HepG2 (cell line): ENCODE results near the gene AMZ1. TPM values are rescaled to one million over a fixed set of nuclear protein-coding genes. Genes with fewer than 3 reads are reported as not detected.

Experiments used
- ARNTL ChIP-seq: sonication (generic); formaldehyde crosslinking; IDR thresholded peaks from 2 replicates; pipeline ENCODE4 v1.4.0; 2020; ENCODE audit warnings: mild to moderate bottlenecking, missing genetic modification reagents
- CCDC6 ChIP-seq: sonication (generic); formaldehyde crosslinking; IDR thresholded peaks from 2 replicates; pipeline ENCODE4 v1.8.1; 2022; ENCODE audit warnings: mild to moderate bottlenecking, missing genetic modification reagents, moderate library complexity
- ELF3 ChIP-seq: IDR thresholded peaks from 2 replicates; pipeline ENCODE4 v1.6.1; 2016; ENCODE audit warnings: missing genetic modification reagents, missing compliant biosample characterization
- FOXK2 ChIP-seq: fragments of 450-650 bp; IDR thresholded peaks from 2 replicates; pipeline ENCODE4 v1.6.1; 2016
- GZF1 ChIP-seq: sonication (generic); formaldehyde crosslinking; IDR thresholded peaks from 2 replicates; pipeline ENCODE4 v1.5.1; 2020; ENCODE audit warnings: mild to moderate bottlenecking, missing genetic modification reagents
- KAT7 ChIP-seq: IDR thresholded peaks from 2 replicates; pipeline ENCODE4 v1.6.1; 2018; ENCODE audit warnings: borderline replicate concordance, missing compliant biosample characterization
- KMT2A ChIP-seq: sonication (generic); formaldehyde crosslinking; IDR thresholded peaks from 2 replicates; pipeline ENCODE4 v1.4.0; 2020; ENCODE audit warnings: missing genetic modification reagents
- MBNL3 ChIP-seq: fragments of 250-450 bp; sonication (Bioruptor Pico); conservative IDR thresholded peaks from 2 replicates; pipeline ENCODE4 v1.8.0; 2022; ENCODE audit warnings: mild to moderate bottlenecking, inconsistent platforms
- NR3C1 ChIP-seq: sonication (generic); formaldehyde crosslinking; IDR thresholded peaks from 2 replicates; pipeline ENCODE4 v1.4.0; 2020; ENCODE audit warnings: missing genetic modification reagents
- ZC3H13 ChIP-seq: sonication (generic); formaldehyde crosslinking; IDR thresholded peaks from 2 replicates; pipeline ENCODE4 v1.8.1; 2023; ENCODE audit warnings: mild to moderate bottlenecking, missing genetic modification reagents, moderate library complexity
- ZFX ChIP-seq: sonication (generic); formaldehyde crosslinking; IDR thresholded peaks from 2 replicates; pipeline ENCODE4 v1.4.0; 2020; ENCODE audit warnings: mild to moderate bottlenecking, low read depth, missing genetic modification reagents, moderate library complexity
- ZNF737 ChIP-seq: sonication (generic); formaldehyde crosslinking; IDR thresholded peaks from 2 replicates; pipeline ENCODE4 v1.5.0; 2020; ENCODE audit warnings: missing genetic modification reagents, mild to moderate bottlenecking, borderline replicate concordance
- polyA plus RNA-seq, 8 experiments: library from polyadenylated mRNA; depleted of rRNA in 3 of 8; stranded (reverse) in 7 of 8; unstranded in 1 of 8; fragments of >200 nt; fragmentation: Illumina TruSeq in 4 of 8; extraction: Trizol in 4 of 8; gene quantifications; 2 replicates each; pipeline versions ENCODE4 v1.2.1 to v1.2.3, GENCODE V29; 2011 to 2016; ENCODE audit warnings: low read depth in 4 of 8, missing spikeins in 1 of 8, mixed read lengths in 1 of 8; ENCODE audit not compliant: insufficient read depth in 1 of 8
- total RNA-seq, 5 experiments: library from RNA; depleted of rRNA; stranded (reverse); fragments of >200 nt; fragmentation: Illumina TruSeq; extraction: Trizol; gene quantifications; 2 replicates each; pipeline ENCODE4 v1.2.3, GENCODE V29; 2016; ENCODE audit warnings: low read depth in 1 of 5
- TF ChIP-seq, protein P1 (sequence below): sonication (generic); formaldehyde crosslinking; IDR thresholded peaks from 2 replicates; pipeline ENCODE4 v1.4.0; 2020; ENCODE audit warnings: mild to moderate bottlenecking, missing genetic modification reagents
- TF ChIP-seq, protein P2 (sequence below): sonication (generic); IDR thresholded peaks from 2 replicates; pipeline ENCODE4 v1.6.1; 2016; ENCODE audit warnings: low read depth, borderline replicate concordance
- TF ChIP-seq, protein P3 (sequence below): IDR thresholded peaks from 2 replicates; pipeline ENCODE4 v1.6.1; 2018; ENCODE audit warnings: missing genetic modification reagents
- TF ChIP-seq, protein P4 (sequence below): sonication (generic); formaldehyde crosslinking; IDR thresholded peaks from 2 replicates; pipeline ENCODE4 v1.8.1; 2022; ENCODE audit warnings: mild to moderate bottlenecking, missing genetic modification reagents
- TF ChIP-seq, protein P5 (sequence below): sonication (generic); formaldehyde crosslinking; IDR thresholded peaks from 2 replicates; pipeline ENCODE4 v1.5.1; 2020; ENCODE audit warnings: mild to moderate bottlenecking, moderate library complexity, missing genetic modification reagents
- TF ChIP-seq, protein P6 (sequence below): IDR thresholded peaks from 2 replicates; pipeline ENCODE4 v1.6.1; 2012; ENCODE audit warnings: low read length, improper control_type of control experiment

AMZ1 gene
- total and polyA plus RNA-seq, 2 of the 13 experiments (the other 11 are each of a cell fraction or from before 2014, with no cell fraction given): 0.03 TPM; not detected in 1

DNA sequence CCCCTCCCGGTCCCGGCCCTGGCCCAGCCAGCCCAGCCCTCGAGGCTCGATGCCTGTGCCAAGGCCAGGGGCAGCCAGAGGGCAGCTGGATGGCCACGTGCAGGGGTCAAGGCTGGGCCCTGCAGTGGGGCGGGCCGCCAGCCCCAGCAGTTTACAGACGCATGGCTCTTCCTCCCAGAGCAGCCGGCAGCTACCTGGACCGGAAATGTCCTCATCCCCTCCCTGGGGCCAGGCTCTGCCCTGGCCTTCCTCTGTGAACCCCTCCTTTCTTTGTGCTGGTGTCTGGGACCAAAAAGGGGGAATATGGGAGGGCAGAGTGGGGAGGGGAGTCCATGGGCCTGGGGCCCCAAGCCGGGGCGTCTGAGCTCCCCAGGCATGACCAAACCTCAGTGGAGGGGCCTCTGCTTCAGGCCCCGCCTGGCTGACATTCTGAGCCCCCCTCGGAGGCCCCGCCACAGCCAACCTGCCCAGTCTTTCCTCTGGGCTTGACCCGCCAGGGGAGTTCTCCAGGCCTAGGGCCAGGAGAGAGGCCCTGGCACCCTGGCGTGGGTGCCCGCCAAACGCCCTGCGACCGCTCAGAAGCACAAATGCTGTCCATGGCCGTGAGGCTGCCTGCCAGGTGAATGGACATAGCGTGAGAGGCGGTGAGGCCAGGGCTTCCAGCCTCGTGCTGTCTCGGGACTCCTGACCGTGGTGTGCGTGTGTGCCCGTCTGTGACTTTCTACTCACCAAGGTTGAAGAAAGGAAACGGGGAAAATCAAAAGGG lies 24.7 kb upstream of the AMZ1 start (continued):
- TF ChIP-seq, protein P1, sequence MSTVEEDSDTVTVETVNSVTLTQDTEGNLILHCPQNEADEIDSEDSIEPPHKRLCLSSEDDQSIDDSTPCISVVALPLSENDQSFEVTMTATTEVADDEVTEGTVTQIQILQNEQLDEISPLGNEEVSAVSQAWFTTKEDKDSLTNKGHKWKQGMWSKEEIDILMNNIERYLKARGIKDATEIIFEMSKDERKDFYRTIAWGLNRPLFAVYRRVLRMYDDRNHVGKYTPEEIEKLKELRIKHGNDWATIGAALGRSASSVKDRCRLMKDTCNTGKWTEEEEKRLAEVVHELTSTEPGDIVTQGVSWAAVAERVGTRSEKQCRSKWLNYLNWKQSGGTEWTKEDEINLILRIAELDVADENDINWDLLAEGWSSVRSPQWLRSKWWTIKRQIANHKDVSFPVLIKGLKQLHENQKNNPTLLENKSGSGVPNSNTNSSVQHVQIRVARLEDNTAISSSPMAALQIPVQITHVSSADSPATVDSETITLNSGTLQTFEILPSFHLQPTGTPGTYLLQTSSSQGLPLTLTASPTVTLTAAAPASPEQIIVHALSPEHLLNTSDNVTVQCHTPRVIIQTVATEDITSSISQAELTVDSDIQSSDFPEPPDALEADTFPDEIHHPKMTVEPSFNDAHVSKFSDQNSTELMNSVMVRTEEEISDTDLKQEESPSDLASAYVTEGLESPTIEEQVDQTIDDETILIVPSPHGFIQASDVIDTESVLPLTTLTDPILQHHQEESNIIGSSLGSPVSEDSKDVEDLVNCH (CRISPR knock-in tag): 0 out of 2 replicates have a peak, but pooled peaks have one; percentile 75
- TF ChIP-seq ARNTL (CRISPR knock-in tag): peak; percentile 100
- TF ChIP-seq MBNL3: no peak
- TF ChIP-seq, protein P2, sequence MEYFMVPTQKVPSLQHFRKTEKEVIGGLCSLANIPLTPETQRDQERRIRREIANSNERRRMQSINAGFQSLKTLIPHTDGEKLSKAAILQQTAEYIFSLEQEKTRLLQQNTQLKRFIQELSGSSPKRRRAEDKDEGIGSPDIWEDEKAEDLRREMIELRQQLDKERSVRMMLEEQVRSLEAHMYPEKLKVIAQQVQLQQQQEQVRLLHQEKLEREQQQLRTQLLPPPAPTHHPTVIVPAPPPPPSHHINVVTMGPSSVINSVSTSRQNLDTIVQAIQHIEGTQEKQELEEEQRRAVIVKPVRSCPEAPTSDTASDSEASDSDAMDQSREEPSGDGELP: peak; percentile 87
- TF ChIP-seq ELF3: peak; percentile 95
- peak; percentile 64; the same call in 1 of the 2 replicates for TF ChIP-seq KMT2A (CRISPR knock-in tag)
- TF ChIP-seq, protein P3, sequence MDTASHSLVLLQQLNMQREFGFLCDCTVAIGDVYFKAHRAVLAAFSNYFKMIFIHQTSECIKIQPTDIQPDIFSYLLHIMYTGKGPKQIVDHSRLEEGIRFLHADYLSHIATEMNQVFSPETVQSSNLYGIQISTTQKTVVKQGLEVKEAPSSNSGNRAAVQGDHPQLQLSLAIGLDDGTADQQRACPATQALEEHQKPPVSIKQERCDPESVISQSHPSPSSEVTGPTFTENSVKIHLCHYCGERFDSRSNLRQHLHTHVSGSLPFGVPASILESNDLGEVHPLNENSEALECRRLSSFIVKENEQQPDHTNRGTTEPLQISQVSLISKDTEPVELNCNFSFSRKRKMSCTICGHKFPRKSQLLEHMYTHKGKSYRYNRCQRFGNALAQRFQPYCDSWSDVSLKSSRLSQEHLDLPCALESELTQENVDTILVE (CRISPR knock-in tag): peak; percentile 81
- TF ChIP-seq FOXK2: no peak
- TF ChIP-seq, protein P4, sequence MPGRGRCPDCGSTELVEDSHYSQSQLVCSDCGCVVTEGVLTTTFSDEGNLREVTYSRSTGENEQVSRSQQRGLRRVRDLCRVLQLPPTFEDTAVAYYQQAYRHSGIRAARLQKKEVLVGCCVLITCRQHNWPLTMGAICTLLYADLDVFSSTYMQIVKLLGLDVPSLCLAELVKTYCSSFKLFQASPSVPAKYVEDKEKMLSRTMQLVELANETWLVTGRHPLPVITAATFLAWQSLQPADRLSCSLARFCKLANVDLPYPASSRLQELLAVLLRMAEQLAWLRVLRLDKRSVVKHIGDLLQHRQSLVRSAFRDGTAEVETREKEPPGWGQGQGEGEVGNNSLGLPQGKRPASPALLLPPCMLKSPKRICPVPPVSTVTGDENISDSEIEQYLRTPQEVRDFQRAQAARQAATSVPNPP (CRISPR knock-in tag): peak; percentile 59; the same call in 1 of the 2 replicates
- TF ChIP-seq NR3C1 (CRISPR knock-in tag): no peak
- peak; percentile 94 for TF ChIP-seq ZFX (CRISPR knock-in tag)
- peak; percentile 97 for TF ChIP-seq ZC3H13
- TF ChIP-seq KAT7 (CRISPR knock-in tag): peak; percentile 63; the same call in 1 of the 2 replicates
- TF ChIP-seq, protein P5, sequence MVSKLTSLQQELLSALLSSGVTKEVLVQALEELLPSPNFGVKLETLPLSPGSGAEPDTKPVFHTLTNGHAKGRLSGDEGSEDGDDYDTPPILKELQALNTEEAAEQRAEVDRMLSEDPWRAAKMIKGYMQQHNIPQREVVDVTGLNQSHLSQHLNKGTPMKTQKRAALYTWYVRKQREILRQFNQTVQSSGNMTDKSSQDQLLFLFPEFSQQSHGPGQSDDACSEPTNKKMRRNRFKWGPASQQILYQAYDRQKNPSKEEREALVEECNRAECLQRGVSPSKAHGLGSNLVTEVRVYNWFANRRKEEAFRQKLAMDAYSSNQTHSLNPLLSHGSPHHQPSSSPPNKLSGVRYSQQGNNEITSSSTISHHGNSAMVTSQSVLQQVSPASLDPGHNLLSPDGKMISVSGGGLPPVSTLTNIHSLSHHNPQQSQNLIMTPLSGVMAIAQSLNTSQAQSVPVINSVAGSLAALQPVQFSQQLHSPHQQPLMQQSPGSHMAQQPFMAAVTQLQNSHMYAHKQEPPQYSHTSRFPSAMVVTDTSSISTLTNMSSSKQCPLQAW (CRISPR knock-in tag): peak; percentile 75; the same call in 1 of the 2 replicates
- TF ChIP-seq CCDC6 (CRISPR knock-in tag): peak; percentile 94
- peak; percentile 95 for TF ChIP-seq ZNF737 (CRISPR knock-in tag)
- TF ChIP-seq, protein P6, sequence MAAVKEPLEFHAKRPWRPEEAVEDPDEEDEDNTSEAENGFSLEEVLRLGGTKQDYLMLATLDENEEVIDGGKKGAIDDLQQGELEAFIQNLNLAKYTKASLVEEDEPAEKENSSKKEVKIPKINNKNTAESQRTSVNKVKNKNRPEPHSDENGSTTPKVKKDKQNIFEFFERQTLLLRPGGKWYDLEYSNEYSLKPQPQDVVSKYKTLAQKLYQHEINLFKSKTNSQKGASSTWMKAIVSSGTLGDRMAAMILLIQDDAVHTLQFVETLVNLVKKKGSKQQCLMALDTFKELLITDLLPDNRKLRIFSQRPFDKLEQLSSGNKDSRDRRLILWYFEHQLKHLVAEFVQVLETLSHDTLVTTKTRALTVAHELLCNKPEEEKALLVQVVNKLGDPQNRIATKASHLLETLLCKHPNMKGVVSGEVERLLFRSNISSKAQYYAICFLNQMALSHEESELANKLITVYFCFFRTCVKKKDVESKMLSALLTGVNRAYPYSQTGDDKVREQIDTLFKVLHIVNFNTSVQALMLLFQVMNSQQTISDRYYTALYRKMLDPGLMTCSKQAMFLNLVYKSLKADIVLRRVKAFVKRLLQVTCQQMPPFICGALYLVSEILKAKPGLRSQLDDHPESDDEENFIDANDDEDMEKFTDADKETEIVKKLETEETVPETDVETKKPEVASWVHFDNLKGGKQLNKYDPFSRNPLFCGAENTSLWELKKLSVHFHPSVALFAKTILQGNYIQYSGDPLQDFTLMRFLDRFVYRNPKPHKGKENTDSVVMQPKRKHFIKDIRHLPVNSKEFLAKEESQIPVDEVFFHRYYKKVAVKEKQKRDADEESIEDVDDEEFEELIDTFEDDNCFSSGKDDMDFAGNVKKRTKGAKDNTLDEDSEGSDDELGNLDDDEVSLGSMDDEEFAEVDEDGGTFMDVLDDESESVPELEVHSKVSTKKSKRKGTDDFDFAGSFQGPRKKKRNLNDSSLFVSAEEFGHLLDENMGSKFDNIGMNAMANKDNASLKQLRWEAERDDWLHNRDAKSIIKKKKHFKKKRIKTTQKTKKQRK: no peak
- TF ChIP-seq GZF1: peak; percentile 83; the same call in 1 of the 2 replicates
